Neural cell (in vitro differentiated cells): ENCODE results near the gene AP1M1.

Experiments used
- CTCF ChIP-seq: fragments of 450-650 bp; IDR thresholded peaks from 2 replicates; pipeline ENCODE4 v1.5.1; 2014; ENCODE audit warnings: antibody characterized with exemption, mild to moderate bottlenecking, moderate library complexity; ENCODE audit not compliant: poor library complexity, severe bottlenecking
- EZH2 ChIP-seq: fragments of 200-600, 300-800 bp; shearing (Covaris generic), sonication (generic); IDR thresholded peaks from 2 replicates; pipeline ENCODE4 v1.6.1; 2014; ENCODE audit warnings: antibody characterized with exemption, low read length, borderline replicate concordance, mild to moderate bottlenecking; ENCODE audit not compliant: insufficient read depth, poor library complexity, severe bottlenecking
- POLR2AphosphoS5 ChIP-seq: IDR thresholded peaks from 2 replicates; pipeline ENCODE4 v1.6.1; 2012
- REST ChIP-seq: IDR thresholded peaks from 2 replicates; pipeline ENCODE4 v1.6.1; 2012; ENCODE audit warnings: borderline replicate concordance
- SMC3 ChIP-seq: fragments of 450-650 bp; conservative IDR thresholded peaks from 2 replicates; pipeline ENCODE4 v1.6.1; 2014; ENCODE audit warnings: antibody characterized with exemption, mild to moderate bottlenecking, moderate library complexity; ENCODE audit not compliant: poor library complexity
- TAF1 ChIP-seq: IDR thresholded peaks from 2 replicates; pipeline ENCODE4 v1.6.1; 2012; ENCODE audit warnings: low read depth

GRCh38 chr19:16280306-16280705, 82.6 kb downstream of the AP1M1 start:
- TF ChIP-seq POLR2AphosphoS5 (no peak), CTCF (no peak), REST (no peak), EZH2 (no peak), SMC3 (no peak), TAF1 (no peak)
